Activated CD4-positive, CD25-positive, alpha-beta regulatory T cell treated with anti-CD3 and anti-CD28 coated beads, Interleukin-2, amount 50 U/mL, for 16 hours (primary cell): ENCODE measurements around the gene KPTN.

Experiments used
- DNase-seq: peaks from one replicate; pipeline ENCODE4 v3.0.0-alpha.2; 2020; ENCODE audit warnings: low read depth, low spot score

The KPTN gene

GRCh38 chr19:47435883-47436417 is 48.1 kb downstream of the KPTN start:
- DNase-seq = no peak

- DNase-seq = no peak
Observed at GRCh38 chr19:47435196-47435595, 48.8 kb downstream of the KPTN start.

- DNase-seq = no peak
Observed at GRCh38 chr19:47434088-47434487, 49.9 kb downstream of the KPTN start.

- no peak for DNase-seq
Observed at GRCh38 chr19:47433121-47433520, 50.9 kb downstream of the KPTN start.

- no peak for DNase-seq
Observed at GRCh38 chr19:47432499-47432898, 51.5 kb downstream of the KPTN start.

- no peak for DNase-seq
Observed at GRCh38 chr19:47432091-47432490, 51.9 kb downstream of the KPTN start.

GRCh38 chr19:47430041-47430802 is 53.8 kb downstream of the KPTN start:
- no peak for DNase-seq

GRCh38 chr19:47429140-47429793 is 54.8 kb downstream of the KPTN start:
- DNase-seq = no peak

GRCh38 chr19:47428177-47428894 is 55.7 kb downstream of the KPTN start:
- peak; percentile 59 for DNase-seq

- DNase-seq = peak; percentile 50
Observed at GRCh38 chr19:47427241-47428176, 56.5 kb downstream of the KPTN start.
